ENCODE measurements around the gene RNU7-1.
A peak's percentile ranks its signal among the peaks of the same experiment; 100 is the strongest.

The RNU7-1 gene

DNA sequence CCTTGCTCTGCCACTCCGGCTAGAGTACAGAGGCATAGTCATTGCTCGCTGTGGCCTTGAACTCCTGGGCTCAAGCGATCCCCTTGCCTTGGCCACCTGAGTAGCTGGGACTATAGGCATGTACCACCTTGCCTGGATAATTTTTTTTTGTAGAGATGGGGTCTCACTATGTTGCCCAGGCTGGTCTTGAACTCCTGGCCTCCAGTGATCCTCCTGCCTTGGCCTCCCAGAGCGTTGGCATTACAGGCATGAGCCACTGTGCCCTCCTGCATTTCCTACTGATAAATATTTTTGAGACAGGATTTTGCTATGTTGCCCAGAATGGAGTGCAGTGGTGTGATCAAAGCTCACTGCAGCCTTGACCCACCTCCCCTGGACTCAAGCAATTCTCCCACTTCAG is 36.5 kb downstream of the RNU7-1 start:
- no peak for TF ChIP-seq GABPA (IDR thresholded peaks at IDR 0.05; ENCODE audit: low read depth)
- TF ChIP-seq REST (IDR thresholded peaks at IDR 0.05; ENCODE audit: insufficient replicate concordance, low read depth), result no peak
- TF ChIP-seq, protein P1, sequence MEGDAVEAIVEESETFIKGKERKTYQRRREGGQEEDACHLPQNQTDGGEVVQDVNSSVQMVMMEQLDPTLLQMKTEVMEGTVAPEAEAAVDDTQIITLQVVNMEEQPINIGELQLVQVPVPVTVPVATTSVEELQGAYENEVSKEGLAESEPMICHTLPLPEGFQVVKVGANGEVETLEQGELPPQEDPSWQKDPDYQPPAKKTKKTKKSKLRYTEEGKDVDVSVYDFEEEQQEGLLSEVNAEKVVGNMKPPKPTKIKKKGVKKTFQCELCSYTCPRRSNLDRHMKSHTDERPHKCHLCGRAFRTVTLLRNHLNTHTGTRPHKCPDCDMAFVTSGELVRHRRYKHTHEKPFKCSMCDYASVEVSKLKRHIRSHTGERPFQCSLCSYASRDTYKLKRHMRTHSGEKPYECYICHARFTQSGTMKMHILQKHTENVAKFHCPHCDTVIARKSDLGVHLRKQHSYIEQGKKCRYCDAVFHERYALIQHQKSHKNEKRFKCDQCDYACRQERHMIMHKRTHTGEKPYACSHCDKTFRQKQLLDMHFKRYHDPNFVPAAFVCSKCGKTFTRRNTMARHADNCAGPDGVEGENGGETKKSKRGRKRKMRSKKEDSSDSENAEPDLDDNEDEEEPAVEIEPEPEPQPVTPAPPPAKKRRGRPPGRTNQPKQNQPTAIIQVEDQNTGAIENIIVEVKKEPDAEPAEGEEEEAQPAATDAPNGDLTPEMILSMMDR (IDR thresholded peaks at IDR 0.05; ENCODE audit: insufficient read depth, low read length), result no peak
- TF ChIP-seq POLR2AphosphoS5 (IDR thresholded peaks at IDR 0.05; ENCODE audit: low read depth), result 0 out of 2 replicates have a peak, but pooled peaks have one; percentile 10
- DNase-seq (ENCODE audit: low read depth in 1 of 2, low spot score in 1 of 2), result no peak
- Histone ChIP-seq H3K27ac (replicated peaks) (no peak overlapping the region), H3K4me3 (replicated peaks; ENCODE audit: insufficient read depth, low read length) (no peak overlapping the region), H3K27me3 (ENCODE audit: insufficient read depth, poor library complexity, severe bottlenecking) (no peaks in the 10 kb centered on the region)

DNA sequence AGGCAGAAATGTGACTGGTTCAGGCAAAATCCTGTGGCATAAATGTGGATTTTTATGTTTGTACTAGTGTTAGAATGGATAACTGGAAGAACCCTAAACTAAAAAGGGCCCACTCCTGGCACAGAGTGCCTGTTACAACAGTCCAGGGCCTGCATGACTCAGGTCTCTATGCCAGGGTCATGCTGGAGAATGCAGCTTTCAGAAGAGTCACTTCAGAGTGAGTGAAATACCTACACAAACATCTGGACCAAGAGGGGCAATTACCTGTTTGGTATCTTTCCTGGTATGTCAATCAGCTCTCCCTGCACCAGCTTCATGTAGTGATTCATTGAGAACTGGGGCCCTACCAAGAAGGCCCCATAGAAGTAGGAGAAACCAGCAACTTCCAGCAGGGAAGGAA is 37.1 kb downstream of the RNU7-1 start:
- Histone ChIP-seq H3K27ac (replicated peaks) (no peak overlapping the region), H3K4me3 (replicated peaks; ENCODE audit: insufficient read depth, low read length) (no peak overlapping the region), H3K27me3 (ENCODE audit: insufficient read depth, poor library complexity, severe bottlenecking) (no peaks in the 10 kb centered on the region)
- DNase-seq (ENCODE audit: low read depth in 1 of 2, low spot score in 1 of 2), result no peak
- TF ChIP-seq POLR2AphosphoS5 (IDR thresholded peaks at IDR 0.05; ENCODE audit: low read depth), result no peak
- TF ChIP-seq, protein P1 (IDR thresholded peaks at IDR 0.05; ENCODE audit: insufficient read depth, low read length), result no peak
- no peak for TF ChIP-seq SPI1 (IDR thresholded peaks at IDR 0.05; ENCODE audit: borderline replicate concordance, low read depth)
- no peak for TF ChIP-seq REST (IDR thresholded peaks at IDR 0.05; ENCODE audit: insufficient replicate concordance, low read depth)
- no peak for TF ChIP-seq GABPA (IDR thresholded peaks at IDR 0.05; ENCODE audit: low read depth)

DNA sequence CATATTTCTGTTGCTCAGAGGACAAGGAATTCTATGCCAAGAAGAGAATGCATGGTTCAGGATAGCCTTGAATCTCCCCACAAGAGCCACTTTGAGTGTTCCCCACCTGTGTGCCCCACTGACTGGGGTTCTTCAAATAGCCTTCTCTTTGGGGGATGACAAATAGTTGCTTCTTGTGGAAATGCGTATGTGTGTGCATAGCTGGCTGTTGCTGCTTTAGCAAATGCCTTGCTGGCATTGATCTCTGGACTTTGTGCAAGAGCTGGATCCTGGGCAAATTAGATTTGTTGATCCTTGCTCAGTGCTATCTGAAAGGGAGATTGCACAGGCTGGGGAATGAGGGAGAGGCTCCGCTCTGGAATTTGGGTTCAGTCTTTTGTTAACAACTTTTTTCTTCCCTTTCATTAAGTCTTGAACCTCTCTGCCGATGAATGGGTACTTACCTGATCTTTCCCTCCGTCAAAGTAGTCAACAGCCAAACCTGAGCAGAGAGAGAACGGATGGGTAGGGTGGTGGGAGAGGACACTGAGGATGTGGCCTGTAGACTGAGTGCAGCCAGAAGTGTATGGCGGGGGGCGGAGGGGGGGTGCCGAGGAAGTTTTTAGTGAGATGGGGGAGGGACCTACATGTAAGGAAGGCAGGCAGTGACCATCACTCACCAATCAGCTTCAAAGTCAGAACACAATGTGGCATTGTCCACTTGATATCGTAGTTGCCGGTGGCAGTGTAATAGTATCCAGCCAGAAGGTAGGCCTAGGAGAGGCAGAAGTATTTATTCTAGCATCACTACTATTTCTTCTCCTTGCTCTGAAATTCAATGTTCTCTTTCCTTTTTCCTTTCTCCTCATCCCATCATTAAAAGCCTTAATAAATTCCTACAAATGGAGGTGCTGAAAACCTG is 37.8 kb downstream of the RNU7-1 start:
- no peak for DNase-seq (ENCODE audit: low read depth in 1 of 2, low spot score in 1 of 2)
- TF ChIP-seq REST (IDR thresholded peaks at IDR 0.05; ENCODE audit: insufficient replicate concordance, low read depth), result no peak
- TF ChIP-seq POLR2AphosphoS5 (IDR thresholded peaks at IDR 0.05; ENCODE audit: low read depth), result no peak
- no peak for TF ChIP-seq GABPA (IDR thresholded peaks at IDR 0.05; ENCODE audit: low read depth)
- no peak for TF ChIP-seq SPI1 (IDR thresholded peaks at IDR 0.05; ENCODE audit: borderline replicate concordance, low read depth)
- TF ChIP-seq, protein P1 (IDR thresholded peaks at IDR 0.05; ENCODE audit: insufficient read depth, low read length), result no peak
- H3K4me3 ChIP-seq (replicated peaks; ENCODE audit: insufficient read depth, low read length), result no peak overlapping the region

More for the DNA sequence above, 37.8 kb downstream of the RNU7-1 start:
- Histone ChIP-seq H3K27ac (replicated peaks) (no peak overlapping the region), H3K27me3 (ENCODE audit: insufficient read depth, poor library complexity, severe bottlenecking) (no peaks in the 10 kb centered on the region)

All from HL-60 (cell line).